Measurements from ENCODE around the gene CHD1.

CHD1 gene

GRCh38 chr5:98927242-98927988 is 1.4 kb downstream of the CHD1 start:
- H3K9me3 Mint-ChIP-seq = no peaks in the 10 kb centered on the region
- peak overlapping the region; percentile 97 for H3K27ac Mint-ChIP-seq
- H3K36me3 Mint-ChIP-seq (ENCODE audit: low read depth) = peaks cover 80% of the 10 kb centered on the region
- H3K4me3 Mint-ChIP-seq = peak overlapping the region; percentile 92
- no peaks in the 10 kb centered on the region for H3K27me3 Mint-ChIP-seq
- DNase-seq = peak; percentile 46
- peaks cover 56% of the 10 kb centered on the region for H3K4me1 Mint-ChIP-seq (ENCODE audit: low read depth)

- H3K4me3 Mint-ChIP-seq = peak overlapping the region; percentile 47
- peaks cover 59% of the 10 kb centered on the region for H3K4me1 Mint-ChIP-seq (ENCODE audit: low read depth)
- H3K36me3 Mint-ChIP-seq (ENCODE audit: low read depth) = peaks cover 87% of the 10 kb centered on the region
- H3K27ac Mint-ChIP-seq = peak overlapping the region; percentile 57
- H3K27me3 Mint-ChIP-seq = no peaks in the 10 kb centered on the region
- H3K9me3 Mint-ChIP-seq = no peaks in the 10 kb centered on the region
- DNase-seq = no peak
Observed at GRCh38 chr5:98923966-98924365, 4.8 kb downstream of the CHD1 start.

- Mint-ChIP-seq H3K4me3 (peak overlapping the region; percentile 55), H3K9me3 (no peaks in the 10 kb centered on the region)
Observed at GRCh38 chr5:98921947-98922505, 6.8 kb downstream of the CHD1 start.

GRCh38 chr5:98917433-98917832 is 11.4 kb downstream of the CHD1 start:
- Mint-ChIP-seq H3K36me3 (ENCODE audit: low read depth) (peaks cover 85% of the 10 kb centered on the region), H3K4me3 (no peak overlapping the region), H3K27me3 (no peaks in the 10 kb centered on the region), H3K4me1 (ENCODE audit: low read depth) (peaks cover 78% of the 10 kb centered on the region), H3K9me3 (no peaks in the 10 kb centered on the region), H3K27ac (peak overlapping the region; percentile 41)
- DNase-seq = no peak

More at GRCh38 chr5:98921947-98922505, 6.8 kb downstream of the CHD1 start:
- Mint-ChIP-seq H3K27me3 (no peaks in the 10 kb centered on the region), H3K4me1 (ENCODE audit: low read depth) (peaks cover 79% of the 10 kb centered on the region), H3K27ac (peak overlapping the region; percentile 83), H3K36me3 (ENCODE audit: low read depth) (peaks cover 95% of the 10 kb centered on the region)
- DNase-seq = no peak

- Mint-ChIP-seq H3K4me3 (no peak overlapping the region), H3K27ac (peak overlapping the region; percentile 50), H3K9me3 (no peaks in the 10 kb centered on the region), H3K27me3 (no peaks in the 10 kb centered on the region), H3K4me1 (ENCODE audit: low read depth) (peaks cover 76% of the 10 kb centered on the region), H3K36me3 (ENCODE audit: low read depth) (peaks cover 83% of the 10 kb centered on the region)
- DNase-seq = no peak
Observed at GRCh38 chr5:98916540-98916939, 12.3 kb downstream of the CHD1 start.

GRCh38 chr5:98913911-98914310 is 14.9 kb downstream of the CHD1 start:
- H3K4me1 Mint-ChIP-seq (ENCODE audit: low read depth) = peaks cover 76% of the 10 kb centered on the region
- H3K9me3 Mint-ChIP-seq = no peaks in the 10 kb centered on the region
- no peak overlapping the region for H3K4me3 Mint-ChIP-seq
- no peak for DNase-seq
- no peaks in the 10 kb centered on the region for H3K27me3 Mint-ChIP-seq
- peaks cover 78% of the 10 kb centered on the region for H3K36me3 Mint-ChIP-seq (ENCODE audit: low read depth)
- H3K27ac Mint-ChIP-seq = peak overlapping the region; percentile 71

- DNase-seq = no peak
- Mint-ChIP-seq H3K9me3 (no peaks in the 10 kb centered on the region), H3K4me1 (ENCODE audit: low read depth) (peaks cover 67% of the 10 kb centered on the region), H3K27ac (peak overlapping the region; percentile 9), H3K36me3 (ENCODE audit: low read depth) (peaks cover 68% of the 10 kb centered on the region), H3K27me3 (no peaks in the 10 kb centered on the region), H3K4me3 (no peak overlapping the region)
Observed at GRCh38 chr5:98911280-98912040, 17.3 kb downstream of the CHD1 start.

GRCh38 chr5:98909363-98909762 is 19.4 kb downstream of the CHD1 start:
- no peak for DNase-seq
- no peak overlapping the region for H3K4me3 Mint-ChIP-seq
- peaks cover 69% of the 10 kb centered on the region for H3K36me3 Mint-ChIP-seq (ENCODE audit: low read depth)
- peaks cover 71% of the 10 kb centered on the region for H3K4me1 Mint-ChIP-seq (ENCODE audit: low read depth)
- peak overlapping the region; percentile 23 for H3K27ac Mint-ChIP-seq
- H3K9me3 Mint-ChIP-seq = no peaks in the 10 kb centered on the region
- no peaks in the 10 kb centered on the region for H3K27me3 Mint-ChIP-seq

- Mint-ChIP-seq H3K9me3 (no peaks in the 10 kb centered on the region), H3K4me3 (no peak overlapping the region), H3K27ac (peak overlapping the region; percentile 69), H3K27me3 (no peaks in the 10 kb centered on the region), H3K4me1 (ENCODE audit: low read depth) (peaks cover 74% of the 10 kb centered on the region), H3K36me3 (ENCODE audit: low read depth) (peaks cover 73% of the 10 kb centered on the region)
- no peak for DNase-seq
Observed at GRCh38 chr5:98907951-98908350, 20.9 kb downstream of the CHD1 start.

GRCh38 chr5:98906756-98907355 is 22.0 kb downstream of the CHD1 start:
- Mint-ChIP-seq H3K4me3 (no peak overlapping the region), H3K4me1 (ENCODE audit: low read depth) (peaks cover 74% of the 10 kb centered on the region), H3K36me3 (ENCODE audit: low read depth) (peaks cover 78% of the 10 kb centered on the region), H3K27me3 (no peaks in the 10 kb centered on the region), H3K27ac (peak overlapping the region; percentile 85), H3K9me3 (no peaks in the 10 kb centered on the region)
- no peak for DNase-seq

- Mint-ChIP-seq H3K4me3 (no peak overlapping the region), H3K27me3 (no peaks in the 10 kb centered on the region), H3K9me3 (no peaks in the 10 kb centered on the region), H3K36me3 (ENCODE audit: low read depth) (peaks cover 77% of the 10 kb centered on the region), H3K27ac (peak overlapping the region; percentile 85), H3K4me1 (ENCODE audit: low read depth) (peaks cover 67% of the 10 kb centered on the region)
- DNase-seq = no peak
Observed at GRCh38 chr5:98905857-98906688, 22.7 kb downstream of the CHD1 start.

- Mint-ChIP-seq H3K36me3 (ENCODE audit: low read depth) (peaks cover 82% of the 10 kb centered on the region), H3K27me3 (no peaks in the 10 kb centered on the region), H3K9me3 (no peaks in the 10 kb centered on the region), H3K4me1 (ENCODE audit: low read depth) (peaks cover 63% of the 10 kb centered on the region), H3K4me3 (no peak overlapping the region), H3K27ac (peak overlapping the region; percentile 37)
- DNase-seq = no peak
Observed at GRCh38 chr5:98904780-98905179, 24.0 kb downstream of the CHD1 start.

GRCh38 chr5:98902733-98903132 is 26.1 kb downstream of the CHD1 start:
- DNase-seq = no peak
- Mint-ChIP-seq H3K9me3 (no peaks in the 10 kb centered on the region), H3K27ac (no peak overlapping the region), H3K36me3 (ENCODE audit: low read depth) (peaks cover 86% of the 10 kb centered on the region), H3K4me3 (no peak overlapping the region), H3K27me3 (no peaks in the 10 kb centered on the region), H3K4me1 (ENCODE audit: low read depth) (peaks cover 49% of the 10 kb centered on the region)

GRCh38 chr5:98899456-98899855 is 29.4 kb downstream of the CHD1 start:
- no peaks in the 10 kb centered on the region for H3K9me3 Mint-ChIP-seq
- H3K4me1 Mint-ChIP-seq (ENCODE audit: low read depth) = peaks cover 24% of the 10 kb centered on the region
- no peak for DNase-seq
- H3K36me3 Mint-ChIP-seq (ENCODE audit: low read depth) = peaks cover 90% of the 10 kb centered on the region
- no peak overlapping the region for H3K4me3 Mint-ChIP-seq
- H3K27me3 Mint-ChIP-seq = no peaks in the 10 kb centered on the region
- no peak overlapping the region for H3K27ac Mint-ChIP-seq

Data from activated T-cell treated with anti-CD3 and anti-CD28 coated beads, Interleukin-2, amount 50 U/mL, for 24 hours (primary cell).